Mucosa of rectum (tissue), 2 donors: ENCODE data around the gene FBXO33.
"Not testable (repeated sequence)": the region's sequence is repeated elsewhere in the genome, so short reads cannot be mapped to it uniquely, and the experiment has no call there.

Source experiments
- H3K27ac ChIP-seq, 2 donors: one replicate each; pipeline ENCODE4 v1.7.0; 2013; ENCODE audit warnings: inconsistent platforms in 2 of 2, low read depth in 2 of 2, low read length in 2 of 2
- H3K27me3 ChIP-seq, 2 donors: one replicate each; pipeline ENCODE4 v1.7.0; 2013; ENCODE audit warnings: low read length in 2 of 2; ENCODE audit not compliant: control insufficient read depth in 2 of 2, insufficient read depth in 2 of 2
- H3K36me3 ChIP-seq, 2 donors: one replicate each; pipeline ENCODE4 v1.7.0; 2013; ENCODE audit warnings: low read length in 2 of 2; ENCODE audit not compliant: control insufficient read depth in 2 of 2, insufficient read depth in 2 of 2
- H3K4me1 ChIP-seq, 2 donors: one replicate each; pipeline ENCODE4 v1.7.0; 2013; ENCODE audit warnings: low read length in 2 of 2, mild to moderate bottlenecking in 1 of 2; ENCODE audit not compliant: control insufficient read depth in 2 of 2, insufficient read depth in 2 of 2
- H3K4me3 ChIP-seq, 2 donors: one replicate each; pipeline ENCODE4 v1.7.0; 2013; ENCODE audit warnings: low read length in 2 of 2
- H3K9ac ChIP-seq, 2 donors: one replicate each; pipeline ENCODE4 v1.7.0; 2013; ENCODE audit warnings: low read length in 2 of 2, low read depth in 1 of 2, mild to moderate bottlenecking in 1 of 2
- H3K9me3 ChIP-seq, 2 donors: one replicate each; pipeline ENCODE4 v1.7.0; 2013; ENCODE audit warnings: low read length in 2 of 2; ENCODE audit not compliant: control insufficient read depth in 2 of 2
- donor health status: healthy.
- donor health status: Normal muscosa, but diverticular disease.

Gene FBXO33

GRCh38 chr14:39361556-39361955 is 70.7 kb downstream of the FBXO33 start:
- H3K4me1 ChIP-seq, H3K27me3 ChIP-seq, H3K9ac ChIP-seq, H3K27ac ChIP-seq, H3K36me3 ChIP-seq, H3K9me3 ChIP-seq, H3K4me3 ChIP-seq: not testable (repeated sequence)

GRCh38 chr14:39360316-39360715 is 71.9 kb downstream of the FBXO33 start:
- Histone ChIP-seq H3K9ac (no peak overlapping the region), H3K27me3 (no peaks in the 10 kb centered on the region), H3K36me3 (peaks cover 0 to 5% of the 10 kb centered on the region in 2 donors), H3K27ac (no peak overlapping the region), H3K4me3 (no peak overlapping the region), H3K4me1 (no peaks in the 10 kb centered on the region), H3K9me3 (no peaks in the 10 kb centered on the region)

- not testable (repeated sequence) for H3K27me3 ChIP-seq, H3K4me3 ChIP-seq, H3K27ac ChIP-seq, H3K9ac ChIP-seq, H3K9me3 ChIP-seq, H3K4me1 ChIP-seq, H3K36me3 ChIP-seq
Observed at GRCh38 chr14:39359069-39359468, 73.2 kb downstream of the FBXO33 start.

- Histone ChIP-seq H3K9me3 (no peaks in the 10 kb centered on the region), H3K9ac (no peak overlapping the region), H3K27me3 (no peaks in the 10 kb centered on the region), H3K4me1 (no peaks in the 10 kb centered on the region), H3K36me3 (peaks cover 14 to 19% of the 10 kb centered on the region in 2 donors), H3K4me3 (no peak overlapping the region), H3K27ac (no peak overlapping the region)
Observed at GRCh38 chr14:39351708-39352107, 80.5 kb downstream of the FBXO33 start.

GRCh38 chr14:39350866-39351265 is 81.4 kb downstream of the FBXO33 start:
- H3K9me3 ChIP-seq = no peaks in the 10 kb centered on the region
- H3K4me3 ChIP-seq = no peak overlapping the region
- no peak overlapping the region for H3K9ac ChIP-seq
- peaks cover 14 to 21% of the 10 kb centered on the region in 2 donors for H3K36me3 ChIP-seq
- no peaks in the 10 kb centered on the region for H3K27me3 ChIP-seq
- H3K27ac ChIP-seq = no peak overlapping the region
- no peaks in the 10 kb centered on the region for H3K4me1 ChIP-seq
